ENCODE data around the gene AKR1C4. TPM values are rescaled to one million over a fixed set of nuclear protein-coding genes. Genes with fewer than 3 reads are reported as not detected.

Gene AKR1C4
- total and polyA plus RNA-seq, 8 donors: not detected

GRCh38 chr10:5259132-5259951 lies 62.7 kb downstream of the AKR1C4 start:
- TF ChIP-seq EP300 (IDR thresholded peaks at IDR 0.05) (no peak), CTCF (IDR thresholded peaks at IDR 0.05) (no peak), POLR2A (IDR thresholded peaks at IDR 0.05) (no peak), POLR2AphosphoS5 (IDR thresholded peaks at IDR 0.05) (no peak)
- DNase-seq: no peak
- H3K36me3 ChIP-seq: no peaks in the 10 kb centered on the region
- 65 to 75% (median 71%) methylated on average over 6 of the region's 6 CpGs for WGBS, 5 donors
- H3K9me3 ChIP-seq: peaks cover 0 to 11% (median 7%) of the 10 kb centered on the region in 4 donors
- intact Hi-C loops (cut with DNase I; ENCODE audit: low total_unique reads): no loop called here
- no peaks in the 10 kb centered on the region for H3K27me3 ChIP-seq
- H3K4me1 ChIP-seq: no peaks in the 10 kb centered on the region
- no peak overlapping the region for H3K4me3 ChIP-seq
- no peak overlapping the region for H3K27ac ChIP-seq

- no peak for DNase-seq
- no peak overlapping the region for H3K27ac ChIP-seq
- H3K9me3 ChIP-seq: peaks cover 0 to 12% (median 7%) of the 10 kb centered on the region in 4 donors
- no peaks in the 10 kb centered on the region for H3K4me1 ChIP-seq
- intact Hi-C loops (cut with DNase I; ENCODE audit: low total_unique reads): no loop called here
- 64 to 77% (median 73%) methylated on average over 5 of the region's 5 CpGs for WGBS, 5 donors
- H3K4me3 ChIP-seq: no peak overlapping the region
- no peaks in the 10 kb centered on the region for H3K36me3 ChIP-seq
- no peaks in the 10 kb centered on the region for H3K27me3 ChIP-seq
- TF ChIP-seq CTCF (IDR thresholded peaks at IDR 0.05): no peak
- no peak for TF ChIP-seq EP300 (IDR thresholded peaks at IDR 0.05)
- TF ChIP-seq POLR2AphosphoS5 (IDR thresholded peaks at IDR 0.05): no peak
- no peak for TF ChIP-seq POLR2A (IDR thresholded peaks at IDR 0.05)
These were observed 63.4 kb downstream of the AKR1C4 start for GRCh38 chr10:5259952-5260578.

GRCh38 chr10:5260828-5261227 lies 64.2 kb downstream of the AKR1C4 start:
- no peak for DNase-seq
- WGBS, 5 donors: 84 to 96% (median 87%) methylated on average over 3 of the region's 3 CpGs
- TF ChIP-seq EP300 (IDR thresholded peaks at IDR 0.05): no peak
- TF ChIP-seq POLR2AphosphoS5 (IDR thresholded peaks at IDR 0.05): no peak
- no peak for TF ChIP-seq CTCF (IDR thresholded peaks at IDR 0.05)
- TF ChIP-seq POLR2A (IDR thresholded peaks at IDR 0.05): no peak
- no peaks in the 10 kb centered on the region for H3K4me1 ChIP-seq
- intact Hi-C loops (cut with DNase I; ENCODE audit: low total_unique reads): no loop called here
- no peaks in the 10 kb centered on the region for H3K27me3 ChIP-seq
- H3K9me3 ChIP-seq: peaks cover 0 to 15% (median 9%) of the 10 kb centered on the region in 4 donors
- H3K27ac ChIP-seq: no peak overlapping the region
- H3K4me3 ChIP-seq: no peak overlapping the region
- H3K36me3 ChIP-seq: no peaks in the 10 kb centered on the region

GRCh38 chr10:5265139-5265538 lies 68.5 kb downstream of the AKR1C4 start:
- intact Hi-C loops (cut with DNase I; ENCODE audit: low total_unique reads): no loop called here
- H3K27ac ChIP-seq: no peak overlapping the region
- no peak for DNase-seq
- H3K36me3 ChIP-seq: no peaks in the 10 kb centered on the region
- no peak overlapping the region for H3K4me3 ChIP-seq
- H3K4me1 ChIP-seq: no peaks in the 10 kb centered on the region
- WGBS, 5 donors: 75 to 92% (median 86%) methylated on average over 1 of the region's 1 CpG
- peaks cover 0 to 24% (median 16%) of the 10 kb centered on the region in 4 donors for H3K9me3 ChIP-seq
- TF ChIP-seq POLR2AphosphoS5 (IDR thresholded peaks at IDR 0.05) (no peak), POLR2A (IDR thresholded peaks at IDR 0.05) (no peak), EP300 (IDR thresholded peaks at IDR 0.05) (no peak), CTCF (IDR thresholded peaks at IDR 0.05) (no peak)
- no peaks in the 10 kb centered on the region for H3K27me3 ChIP-seq
